Measurements from ENCODE around the gene MTCP1. TPM values are rescaled to one million over a fixed set of nuclear protein-coding genes. Genes with fewer than 3 reads are reported as not detected.
A peak's percentile ranks its signal among the peaks of the same experiment; 100 is the strongest.

The MTCP1 gene
- total RNA-seq, 1 donor from 2014 or later, result 19.5 TPM

GRCh38 chrX:155071694-155072280, 851 bp upstream of the MTCP1 start:
- intact Hi-C loops (cut with micrococcal nuclease), result loop anchor here (1.0 to 5.0 kb wide), 2 partner anchors 44 to 89 kb away; no protein-coding TSS in a partner anchor

GRCh38 chrX:155070663-155070974, 317 bp downstream of the MTCP1 start:
- Mint-ChIP-seq H3K27ac (peak overlapping the region; percentile 91), H3K27me3 (no peaks in the 10 kb centered on the region), H3K4me1 (peaks cover 45% of the 10 kb centered on the region), H3K9me3 (no peaks in the 10 kb centered on the region), H3K4me3 (peak overlapping the region; percentile 87), H3K36me3 (ENCODE audit: low read depth) (peaks cover 22% of the 10 kb centered on the region)
- TF ChIP-seq CTCF (IDR thresholded peaks at IDR 0.05), result no peak
- ATAC-seq (ENCODE audit: low read depth) (no peak), DNase-seq (no peak)
- ChIA-PET POLR2A (interaction anchor here (1.0 kb wide), 1 partner anchor 44 kb away, joined by 14 read pairs; the partner anchor contains the start of gene FUNDC2), CTCF (interaction anchor here (1.0 kb wide), 1 partner anchor 44 kb away, joined by 3 read pairs; the partner anchor contains the start of gene FUNDC2)
- intact Hi-C loops (cut with micrococcal nuclease), result loop anchor here (1.0 to 5.0 kb wide), 2 partner anchors 13 to 88 kb away; no protein-coding TSS in a partner anchor

More at GRCh38 chrX:155071694-155072280, 851 bp upstream of the MTCP1 start:
- H3K4me3 Mint-ChIP-seq, result peak overlapping the region; percentile 90
- ChIA-PET POLR2A (interaction anchor here (1.0 to 1.5 kb wide), 2 partner anchors 45 to 145 kb away, joined by 3 to 6 read pairs; partner anchors contain the start of genes FUNDC2 and VBP1), CTCF (no interaction called here)
- H3K36me3 Mint-ChIP-seq (ENCODE audit: low read depth), result peaks cover 30% of the 10 kb centered on the region
- ATAC-seq (ENCODE audit: low read depth) (peak; percentile 3), DNase-seq (no peak)
- H3K9me3 Mint-ChIP-seq, result no peaks in the 10 kb centered on the region
- H3K27ac Mint-ChIP-seq, result peak overlapping the region; percentile 92
- TF ChIP-seq CTCF (IDR thresholded peaks at IDR 0.05), result no peak
- peaks cover 45% of the 10 kb centered on the region for H3K4me1 Mint-ChIP-seq
- no peaks in the 10 kb centered on the region for H3K27me3 Mint-ChIP-seq

GRCh38 chrX:155070038-155070437, 898 bp downstream of the MTCP1 start:
- no peaks in the 10 kb centered on the region for H3K9me3 Mint-ChIP-seq
- DNase-seq (no peak), ATAC-seq (ENCODE audit: low read depth) (no peak)
- intact Hi-C loops (cut with micrococcal nuclease), result loop anchor here (1.0 to 5.0 kb wide), 2 partner anchors 13 to 88 kb away; no protein-coding TSS in a partner anchor
- POLR2A ChIA-PET, result interaction anchor here (1.0 kb wide), 1 partner anchor 43 kb away, joined by 14 read pairs; the partner anchor contains the start of gene FUNDC2
- no peak for TF ChIP-seq CTCF (IDR thresholded peaks at IDR 0.05)
- CTCF ChIA-PET, result interaction anchor here (1.0 kb wide), 1 partner anchor 43 kb away, joined by 3 read pairs; the partner anchor contains the start of gene FUNDC2
- peak overlapping the region; percentile 91 for H3K27ac Mint-ChIP-seq
- peaks cover 19% of the 10 kb centered on the region for H3K36me3 Mint-ChIP-seq (ENCODE audit: low read depth)
- peaks cover 41% of the 10 kb centered on the region for H3K4me1 Mint-ChIP-seq
- H3K4me3 Mint-ChIP-seq, result peak overlapping the region; percentile 87
- H3K27me3 Mint-ChIP-seq, result no peaks in the 10 kb centered on the region

- H3K36me3 Mint-ChIP-seq (ENCODE audit: low read depth), result peaks cover 19% of the 10 kb centered on the region
- CTCF ChIA-PET, result no interaction called here
- peak overlapping the region; percentile 87 for H3K4me3 Mint-ChIP-seq
- H3K4me1 Mint-ChIP-seq, result peaks cover 41% of the 10 kb centered on the region
- POLR2A ChIA-PET, result no interaction called here
- peak overlapping the region; percentile 91 for H3K27ac Mint-ChIP-seq
- DNase-seq (no peak), ATAC-seq (ENCODE audit: low read depth) (no peak)
- H3K9me3 Mint-ChIP-seq, result no peaks in the 10 kb centered on the region
- TF ChIP-seq CTCF (IDR thresholded peaks at IDR 0.05), result no peak
- intact Hi-C loops (cut with micrococcal nuclease), result no loop called here
- no peaks in the 10 kb centered on the region for H3K27me3 Mint-ChIP-seq
These were observed 1.5 kb downstream of the MTCP1 start for GRCh38 chrX:155069414-155069813.

GRCh38 chrX:155068165-155068564, 2.8 kb downstream of the MTCP1 start:
- peaks cover 29% of the 10 kb centered on the region for H3K4me1 Mint-ChIP-seq
- CTCF ChIA-PET, result no interaction called here
- H3K27ac Mint-ChIP-seq, result no peak overlapping the region
- no peak overlapping the region for H3K4me3 Mint-ChIP-seq
- ATAC-seq (ENCODE audit: low read depth) (no peak), DNase-seq (no peak)
- no peaks in the 10 kb centered on the region for H3K27me3 Mint-ChIP-seq
- H3K36me3 Mint-ChIP-seq (ENCODE audit: low read depth), result peaks cover 9% of the 10 kb centered on the region
- POLR2A ChIA-PET, result no interaction called here
- H3K9me3 Mint-ChIP-seq, result no peaks in the 10 kb centered on the region
- no peak for TF ChIP-seq CTCF (IDR thresholded peaks at IDR 0.05)
- intact Hi-C loops (cut with micrococcal nuclease), result no loop called here

Data from activated B cell treated with CpG ODN at 0.5 μM for 24 hours (primary cell).